Mucosa of gallbladder (tissue), 1 donor: ENCODE data around the gene FAM149B1. TPM values are rescaled to one million over a fixed set of nuclear protein-coding genes. Genes with fewer than 3 reads are reported as not detected.

Experiments
- DNase-seq: peaks from one replicate; pipeline ENCODE4 v3.0.0-alpha.2; 2020; ENCODE audit warnings: low spot score
- total RNA-seq: library from RNA; stranded (reverse); gene quantifications from one replicate; pipeline ENCODE4 v1.2.1, GENCODE V29; 2021
- donor health status: DM: no; HTN: no; CAD: no.

FAM149B1 gene
- total RNA-seq, 1 donor from 2014 or later, result 27.9 TPM

DNA sequence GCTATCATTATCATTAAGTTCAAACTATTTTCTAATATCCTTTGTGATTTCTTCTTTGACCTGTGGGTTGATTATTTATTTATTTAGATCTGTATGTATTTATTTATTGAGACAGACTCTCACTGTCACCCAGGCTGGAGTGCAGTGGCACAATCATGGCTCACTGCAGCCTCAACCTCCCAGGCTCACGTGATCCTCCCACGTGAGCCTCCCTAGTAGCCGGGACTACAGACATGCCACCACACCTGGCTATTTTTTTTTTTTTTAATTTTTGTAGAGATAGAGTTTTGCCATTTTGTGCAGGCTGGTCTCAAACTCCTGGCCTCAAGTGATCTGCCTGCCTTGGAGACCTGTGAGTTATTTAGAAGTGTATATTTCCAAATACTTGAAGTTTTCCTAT is 113.2 kb downstream of the FAM149B1 start:
- DNase-seq, result no peak

DNA sequence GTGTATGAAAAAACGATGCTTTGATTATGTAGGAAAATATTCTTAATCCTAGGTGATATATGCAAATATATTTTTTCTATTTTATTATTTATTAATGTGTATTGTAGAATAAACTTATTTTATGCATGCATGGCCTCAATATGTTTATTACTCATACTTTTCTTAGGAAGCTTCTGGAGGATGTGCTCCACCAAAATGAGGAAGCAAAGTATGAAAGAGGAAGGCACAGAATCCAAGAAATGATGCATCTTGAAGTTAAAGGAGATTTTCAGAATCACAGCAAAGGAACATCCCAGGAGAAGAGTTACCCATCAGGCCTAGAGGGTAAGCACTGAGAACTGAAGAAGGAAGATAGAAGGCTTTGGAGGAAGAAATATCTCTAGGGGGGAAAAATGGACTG is 119.5 kb downstream of the FAM149B1 start:
- DNase-seq, result no peak

DNA sequence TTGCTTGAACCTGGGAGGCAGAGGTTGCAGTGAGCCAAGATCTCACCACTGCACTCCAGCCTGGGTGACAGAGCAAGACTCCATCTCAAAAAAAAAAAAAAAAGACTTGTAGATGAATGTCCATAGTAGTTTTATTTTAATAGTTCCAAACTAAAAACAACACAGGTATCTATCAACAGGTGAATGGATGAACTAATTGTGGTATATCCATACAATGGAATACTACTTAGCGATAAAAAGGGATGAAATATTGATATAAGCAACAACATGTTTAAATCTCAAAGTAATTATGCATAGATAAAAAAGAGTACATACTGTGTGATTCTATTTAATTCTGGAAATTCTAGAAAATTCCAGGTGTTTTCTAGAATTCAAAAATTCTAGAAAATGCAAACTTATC is 122.0 kb downstream of the FAM149B1 start:
- DNase-seq, result no peak

DNA sequence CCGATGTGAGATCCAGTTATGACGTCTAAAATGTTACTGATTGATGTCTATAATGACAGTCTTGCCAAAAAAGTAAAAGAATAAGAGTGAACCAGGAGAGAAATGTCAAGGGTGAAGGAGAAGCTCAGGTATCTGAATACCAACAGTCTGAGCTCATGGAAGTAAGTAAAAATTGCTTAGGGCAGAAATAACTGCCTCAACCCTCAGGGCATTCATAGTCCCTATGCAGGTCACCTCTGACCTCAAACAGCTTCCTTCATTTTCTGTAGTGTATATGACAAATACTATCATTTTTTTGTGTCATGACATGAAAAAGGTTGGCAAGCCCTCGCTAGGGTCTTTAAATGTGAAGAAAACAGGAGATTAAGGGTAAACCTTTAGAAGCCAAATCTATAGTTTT is 125.5 kb downstream of the FAM149B1 start:
- DNase-seq, result no peak

Other genes with a start within 250 kb of the FAM149B1 start
- gene PLA2G12B, start 213.3 kb upstream of the FAM149B1 start, total RNA-seq, result not detected
- gene P4HA1, start 71.3 kb upstream of the FAM149B1 start, total RNA-seq, result 67.5 TPM
- 2.7 TPM for gene NUDT13, start 57.7 kb upstream of the FAM149B1 start, total RNA-seq
- gene ECD, start 111 bp upstream of the FAM149B1 start, total RNA-seq, result 22.1 TPM
- 14.1 TPM for gene DNAJC9, start 79.1 kb downstream of the FAM149B1 start, total RNA-seq
- 84.2 TPM for gene MRPS16, start 84.5 kb downstream of the FAM149B1 start, total RNA-seq
- gene CFAP70, start 190.7 kb downstream of the FAM149B1 start, total RNA-seq, result 3.6 TPM
- gene ANXA7, start 245.9 kb downstream of the FAM149B1 start, total RNA-seq, result 119 TPM